Breast epithelium (tissue), 4 donors: ENCODE measurements around the gene TESK2. TPM values are rescaled to one million over a fixed set of nuclear protein-coding genes. Genes with fewer than 3 reads are reported as not detected.
"Not testable (repeated sequence)": the region's sequence is repeated elsewhere in the genome, so short reads cannot be mapped to it uniquely, and the experiment has no call there.

ENCODE experiments used
- DNase-seq, 2 donors: peaks; one replicate each; pipeline ENCODE4 v3.0.0-alpha.2; 2019; ENCODE audit warnings: low spot score in 2 of 2
- H3K27ac ChIP-seq, 2 donors: fragments of 200-600 bp; sonication (generic) in 1 of 2; one replicate each; pipeline ENCODE4 v1.5.1; 2016 to 2019; ENCODE audit warnings: mild to moderate bottlenecking in 1 of 2
- H3K27me3 ChIP-seq, 2 donors: fragments of 200-600 bp; sonication (generic) in 1 of 2; one replicate each; pipeline versions ENCODE4 v1.5.1 to v1.6.0; 2017 to 2019; ENCODE audit warnings: control low read depth in 1 of 2, mild to moderate bottlenecking in 1 of 2
- H3K36me3 ChIP-seq: fragments of 200-600 bp; one replicate; pipeline ENCODE4 v1.5.1; 2019
- H3K4me1 ChIP-seq, 2 donors: fragments of 200-600 bp; sonication (generic); one replicate each; pipeline ENCODE4 v1.5.1; 2016 to 2019; ENCODE audit warnings: control low read depth in 1 of 2
- H3K4me3 ChIP-seq, 3 donors: fragments of 200-600 bp; sonication (generic); 1 replicate in 2 of 3; 2 replicates in 1 of 3; pipeline ENCODE4 v1.5.1; 2016 to 2019; ENCODE audit warnings: mild to moderate bottlenecking in 3 of 3, moderate library complexity in 2 of 3
- H3K9me3 ChIP-seq, 2 donors: fragments of 200-600 bp; sonication (generic) in 1 of 2; one replicate each; pipeline ENCODE4 v1.5.1; 2016 to 2019; ENCODE audit warnings: control low read depth in 1 of 2
- POLR2A ChIP-seq: fragments of 450-650 bp; IDR thresholded peaks from one replicate; pipeline ENCODE4 v1.6.1; 2016; ENCODE audit warnings: antibody characterized with exemption, mild to moderate bottlenecking, moderate library complexity
- POLR2AphosphoS5 ChIP-seq, 3 donors: sonication (generic); formaldehyde crosslinking; IDR thresholded peaks; one replicate each; pipeline ENCODE4 v1.6.1; 2017; ENCODE audit warnings: antibody characterized with exemption in 3 of 3
- intact Hi-C: fragments of 100-400 bp; cut with DNase I; formaldehyde crosslinking; loops from one replicate; pipeline ENCODE4 v1.15.1; 2023; ENCODE audit warnings: low total_unique reads
- total RNA-seq, 3 donors: library from RNA; depleted of rRNA; stranded (reverse); fragments of >200 nt; gene quantifications; one replicate each; pipeline ENCODE4 v1.1.0, GENCODE V29; 2016
- TF ChIP-seq, protein P1 (sequence below), 3 donors: fragments of 450-650 bp; IDR thresholded peaks; one replicate each; pipeline ENCODE4 v1.5.1; 2016 to 2017; ENCODE audit warnings: antibody characterized with exemption in 3 of 3, mild to moderate bottlenecking in 3 of 3, moderate library complexity in 3 of 3

Gene TESK2
- total RNA-seq, 3 donors from 2014 or later = 6.2 to 19.2 (median 11.1) TPM

DNA sequence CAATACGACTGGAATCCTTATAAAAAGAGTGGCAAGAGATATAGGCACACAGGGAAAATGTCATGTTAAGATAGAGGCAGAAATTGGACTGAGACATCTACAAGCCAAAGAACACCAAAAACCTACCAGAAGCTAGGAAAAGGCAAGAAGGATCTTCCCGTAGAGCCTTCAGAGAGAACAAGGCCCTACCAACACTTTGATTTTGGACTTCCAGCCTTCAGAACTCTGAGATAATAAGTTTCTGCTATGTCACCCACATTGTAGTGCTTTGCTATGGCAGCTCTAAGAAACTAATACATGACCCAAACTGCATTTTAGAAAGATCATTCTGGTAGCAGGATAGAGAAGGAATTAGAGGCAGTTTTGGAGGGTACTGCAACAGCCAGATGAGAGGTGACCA lies 126.7 kb downstream of the TESK2 start:
- Histone ChIP-seq H3K4me3 (no peak overlapping the region), H3K9me3 (no peaks in the 10 kb centered on the region), H3K27ac (no peak overlapping the region), H3K4me1 (peaks cover 0 to 11% of the 10 kb centered on the region in 2 donors), H3K27me3 (no peaks in the 10 kb centered on the region), H3K36me3 (no peaks in the 10 kb centered on the region)
- TF ChIP-seq POLR2AphosphoS5 (IDR thresholded peaks at IDR 0.05) (no peak), POLR2A (no peak)
- TF ChIP-seq, protein P1, sequence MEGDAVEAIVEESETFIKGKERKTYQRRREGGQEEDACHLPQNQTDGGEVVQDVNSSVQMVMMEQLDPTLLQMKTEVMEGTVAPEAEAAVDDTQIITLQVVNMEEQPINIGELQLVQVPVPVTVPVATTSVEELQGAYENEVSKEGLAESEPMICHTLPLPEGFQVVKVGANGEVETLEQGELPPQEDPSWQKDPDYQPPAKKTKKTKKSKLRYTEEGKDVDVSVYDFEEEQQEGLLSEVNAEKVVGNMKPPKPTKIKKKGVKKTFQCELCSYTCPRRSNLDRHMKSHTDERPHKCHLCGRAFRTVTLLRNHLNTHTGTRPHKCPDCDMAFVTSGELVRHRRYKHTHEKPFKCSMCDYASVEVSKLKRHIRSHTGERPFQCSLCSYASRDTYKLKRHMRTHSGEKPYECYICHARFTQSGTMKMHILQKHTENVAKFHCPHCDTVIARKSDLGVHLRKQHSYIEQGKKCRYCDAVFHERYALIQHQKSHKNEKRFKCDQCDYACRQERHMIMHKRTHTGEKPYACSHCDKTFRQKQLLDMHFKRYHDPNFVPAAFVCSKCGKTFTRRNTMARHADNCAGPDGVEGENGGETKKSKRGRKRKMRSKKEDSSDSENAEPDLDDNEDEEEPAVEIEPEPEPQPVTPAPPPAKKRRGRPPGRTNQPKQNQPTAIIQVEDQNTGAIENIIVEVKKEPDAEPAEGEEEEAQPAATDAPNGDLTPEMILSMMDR (IDR thresholded peaks at IDR 0.05) = no peak
- intact Hi-C loops = no loop called here
- DNase-seq = no peak

DNA sequence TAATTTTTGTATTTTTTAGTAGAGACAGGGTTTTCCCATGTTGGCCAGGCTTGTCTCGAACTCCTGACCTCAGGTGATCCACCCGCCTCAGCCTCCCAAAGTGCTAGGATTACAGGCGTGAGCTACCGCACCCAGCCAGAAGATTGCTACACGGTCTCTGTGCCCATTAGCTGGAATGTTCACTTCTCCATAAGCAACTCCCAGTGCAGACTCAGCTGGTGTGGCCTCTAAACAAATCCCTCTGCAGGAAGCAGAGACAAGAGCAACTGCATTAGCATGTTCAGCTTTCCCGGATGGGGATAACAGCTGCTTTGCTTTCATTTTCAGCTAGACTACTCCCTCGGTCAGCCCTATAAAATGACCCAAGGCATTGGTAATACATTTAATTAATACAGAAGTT lies 130.0 kb downstream of the TESK2 start:
- peak overlapping the region in 2 of 3 donors; percentile 1 to 27 for H3K4me3 ChIP-seq
- peaks cover 0 to 11% of the 10 kb centered on the region in 2 donors for H3K4me1 ChIP-seq
- peak overlapping the region; percentile 59 to 80 for H3K27ac ChIP-seq
- TF ChIP-seq, protein P1 (IDR thresholded peaks at IDR 0.05) = peak in 1 of 3 donors; percentile 11
- H3K27me3 ChIP-seq, DNase-seq, intact Hi-C loops, H3K9me3 ChIP-seq, H3K36me3 ChIP-seq: not testable (repeated sequence)

DNA sequence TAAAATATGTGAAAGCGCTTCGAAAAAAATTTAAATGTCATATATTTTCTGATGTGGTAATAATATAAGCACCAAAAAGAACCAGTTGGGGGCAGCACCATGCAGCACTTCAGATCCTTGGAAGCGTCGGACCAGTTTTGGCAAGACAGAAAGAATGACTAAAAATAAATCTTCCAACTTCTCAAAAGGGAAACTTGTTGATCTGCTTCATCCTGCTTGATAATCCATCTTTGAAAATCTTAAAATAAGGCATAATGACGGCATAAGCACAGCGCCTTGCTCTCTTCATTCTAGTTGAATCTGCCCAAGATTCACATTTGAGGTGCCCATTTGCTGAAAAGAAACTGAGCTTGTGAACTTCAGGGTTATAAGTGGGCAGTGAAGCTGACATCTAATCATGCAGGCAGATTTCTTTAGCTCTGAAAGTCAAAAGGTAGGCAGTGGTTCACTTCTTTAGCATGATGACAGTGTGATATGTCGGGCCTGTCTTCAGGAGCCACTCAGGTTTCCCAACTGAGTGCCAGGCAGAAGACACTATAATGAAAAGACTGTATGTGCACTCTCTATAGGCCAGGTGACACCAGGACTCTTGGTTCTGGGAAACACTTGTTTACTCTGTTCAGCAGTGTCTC lies 131.0 kb downstream of the TESK2 start:
- peak overlapping the region; percentile 59 to 80 for H3K27ac ChIP-seq
- no peaks in the 10 kb centered on the region for H3K9me3 ChIP-seq
- H3K36me3 ChIP-seq = no peaks in the 10 kb centered on the region
- no peak for TF ChIP-seq POLR2AphosphoS5 (IDR thresholded peaks at IDR 0.05)
- TF ChIP-seq, protein P1 (IDR thresholded peaks at IDR 0.05) = peak in 2 of 3 donors; percentile 72 to 74
- H3K4me1 ChIP-seq = peaks cover 0 to 11% of the 10 kb centered on the region in 2 donors
- H3K27me3 ChIP-seq = no peaks in the 10 kb centered on the region
- H3K4me3 ChIP-seq = peak overlapping the region in 1 of 3 donors; percentile 1
- DNase-seq = peak in 1 of 2 donors; percentile 69
- intact Hi-C loops = loop anchor here (10.0 kb wide), 1 partner anchor 135 kb away; the partner anchor contains the start of gene TESK2

DNA sequence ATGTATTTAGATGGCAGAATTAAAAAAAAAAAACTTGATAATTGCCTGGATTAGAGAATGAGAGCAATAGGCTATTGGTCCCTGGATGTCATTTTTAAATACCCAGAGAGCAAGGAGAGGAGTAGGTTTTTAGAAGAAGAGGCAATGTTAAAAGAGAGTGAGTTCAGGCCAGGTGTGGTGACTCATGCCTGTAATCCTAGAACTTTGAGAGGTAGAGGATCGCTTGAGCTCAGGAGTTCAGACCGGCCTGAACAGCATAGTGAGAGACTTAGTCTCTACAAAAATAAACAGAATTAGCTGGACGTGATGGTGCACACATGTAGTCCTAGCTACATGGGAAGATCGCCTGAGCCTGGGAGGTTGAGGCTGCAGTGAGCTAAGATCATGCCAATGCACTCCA lies 134.8 kb downstream of the TESK2 start:
- Histone ChIP-seq H3K27me3 (no peaks in the 10 kb centered on the region), H3K4me1 (peaks cover 0 to 11% of the 10 kb centered on the region in 2 donors), H3K9me3 (no peaks in the 10 kb centered on the region), H3K27ac (no peak overlapping the region), H3K4me3 (no peak overlapping the region), H3K36me3 (no peaks in the 10 kb centered on the region)
- intact Hi-C loops = loop anchor here (10.0 kb wide), 1 partner anchor 139 kb away; the partner anchor contains the start of gene TESK2
- DNase-seq = no peak
- TF ChIP-seq, protein P1 (IDR thresholded peaks at IDR 0.05) = no peak
- no peak for TF ChIP-seq POLR2AphosphoS5 (IDR thresholded peaks at IDR 0.05)
- TF ChIP-seq POLR2A = no peak

DNA sequence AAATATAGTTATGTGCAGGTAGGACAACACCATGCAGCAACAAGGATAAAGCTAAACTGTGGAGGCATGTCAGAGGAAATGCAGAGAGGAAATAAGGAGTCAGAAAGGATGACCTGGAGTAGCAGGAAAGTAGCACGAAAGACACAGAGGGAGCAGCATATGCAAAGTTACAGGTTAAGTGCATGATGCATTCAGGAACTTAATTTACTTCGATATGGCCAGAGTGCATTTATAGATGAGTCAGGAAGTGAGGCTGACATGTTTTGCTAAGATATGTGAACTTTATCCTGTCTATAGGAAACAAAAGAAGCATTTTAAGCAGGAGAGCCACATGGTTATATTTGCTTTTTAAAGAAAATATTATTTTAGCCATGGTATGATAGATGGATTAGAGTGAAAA lies 135.3 kb downstream of the TESK2 start:
- H3K27ac ChIP-seq = no peak overlapping the region
- intact Hi-C loops = loop anchor here (10.0 kb wide), 1 partner anchor 139 kb away; the partner anchor contains the start of gene TESK2
- no peaks in the 10 kb centered on the region for H3K36me3 ChIP-seq
- TF ChIP-seq POLR2AphosphoS5 (IDR thresholded peaks at IDR 0.05) (no peak), POLR2A (no peak)
- TF ChIP-seq, protein P1 (IDR thresholded peaks at IDR 0.05) = no peak
- H3K9me3 ChIP-seq = no peaks in the 10 kb centered on the region
- H3K27me3 ChIP-seq = no peaks in the 10 kb centered on the region
- H3K4me3 ChIP-seq = no peak overlapping the region
- peaks cover 0 to 8% of the 10 kb centered on the region in 2 donors for H3K4me1 ChIP-seq
- DNase-seq = no peak
